HCT116 (cell line): ENCODE data around the gene RAB3GAP2. TPM values are rescaled to one million over a fixed set of nuclear protein-coding genes. Genes with fewer than 3 reads are reported as not detected.

Experiments used
- ATAC-seq: fragments of 200-7000 bp; cut with Tn5 transposase; 2 replicates; pipeline ENCODE4 v1.9.1; 2020; ENCODE audit warnings: mild to moderate bottlenecking, moderate library complexity
- BruUV-seq: library from RNA; stranded (reverse); fragments of 400-500 nt; replicated peaks from 2 replicates; lab custom pipeline; 2021; lab: Mats Ljungman, UMichigan
- CTCF ChIA-PET: fragments of 300-600 bp; sonication (Branson Sonifier 250); formaldehyde crosslinking; loops from one replicate; lab custom pipeline; 2021; ENCODE audit warnings: antibody characterized with exemption; lab: Charles Lee
- POLR2A ChIA-PET: fragments of 300-600, 350-600 bp; sonication (Branson Sonifier 250); formaldehyde crosslinking; loops from one replicate; lab custom pipeline; 2021; ENCODE audit warnings: antibody characterized with exemption; lab: Charles Lee
- RAD21 ChIA-PET, 2 experiments: fragments of 300-600 bp; sonication (Branson Sonifier 250); formaldehyde crosslinking; loops; one replicate each; lab custom pipeline; 2023; ENCODE audit warnings: low total read pairs in 2 of 2; ENCODE audit not compliant: uncharacterized antibody in 2 of 2, unreplicated experiment in 2 of 2, low non-redundant PET in 1 of 2; lab: Charles Lee
- DNase-seq: peaks from one replicate; pipeline ENCODE4 v3.0.0-alpha.2; 2010; ENCODE audit warnings: low read depth, low spot score
- H2AFZ ChIP-seq: fragments of 200-600 bp; shearing (Covaris generic), sonication (generic); 2 replicates; pipeline ENCODE4 v1.6.1; 2017; ENCODE audit warnings: low read depth, mixed run types, mixed read lengths, antibody characterized with exemption, low read length; ENCODE audit not compliant: poor library complexity, severe bottlenecking
- H3K27ac ChIP-seq: 2 replicates; pipeline ENCODE4 v1.5.1; 2012; ENCODE audit warnings: low read depth, low read length
- H3K27me3 ChIP-seq: fragments of 200-600 bp; sonication (generic); 2 replicates; pipeline ENCODE4 v1.6.1; 2016; ENCODE audit warnings: mixed run types, low read length, mixed read lengths; ENCODE audit not compliant: insufficient read depth
- H3K36me3 ChIP-seq, 2 experiments: fragments of 200-500 bp in 1 of 2; fragments of 200-600 bp in 1 of 2; sonication (Bioruptor generic) in 1 of 2; sonication (generic) in 1 of 2; 2 replicates each; pipeline versions ENCODE4 v1.5.1 to v1.6.1; 2014 to 2016; ENCODE audit warnings: low read length in 2 of 2, inconsistent platforms in 1 of 2, mixed read lengths in 1 of 2, mixed run types in 1 of 2; ENCODE audit not compliant: insufficient read depth in 2 of 2, control insufficient read depth in 1 of 2
- H3K4me1 ChIP-seq, 2 experiments: fragments of 200-600 bp in 1 of 2; sonication (generic) in 1 of 2; 2 replicates each; pipeline versions ENCODE4 v1.5.1 to v1.6.1; 2012 to 2017; ENCODE audit warnings: low read length in 2 of 2, inconsistent platforms in 1 of 2, mild to moderate bottlenecking in 1 of 2, mixed read lengths in 1 of 2, mixed run types in 1 of 2, moderate library complexity in 1 of 2; ENCODE audit not compliant: insufficient read depth in 2 of 2, control insufficient read depth in 1 of 2
- H3K4me2 ChIP-seq: fragments of 200-600 bp; sonication (generic); 2 replicates; pipeline ENCODE4 v1.6.1; 2017; ENCODE audit warnings: mixed run types, low read length, mixed read lengths
- H3K4me3 ChIP-seq, 2 experiments: fragments of 200-600 bp in 1 of 2; sonication (generic) in 1 of 2; replicated peaks in 1 of 2; 2 replicates each; pipeline ENCODE4 v1.5.1; 2011 to 2016; ENCODE audit warnings: low read length in 2 of 2, control low read depth in 1 of 2, low read depth in 1 of 2, mild to moderate bottlenecking in 1 of 2, mixed read lengths in 1 of 2, mixed run types in 1 of 2
- H3K79me2 ChIP-seq: fragments of 200-600 bp; sonication (generic); 2 replicates; pipeline ENCODE4 v1.6.1; 2017; ENCODE audit warnings: mild to moderate bottlenecking, mixed run types, low read length, moderate library complexity, mixed read lengths; ENCODE audit not compliant: insufficient read depth
- H3K9ac ChIP-seq: fragments of 200-600 bp; sonication (generic); 2 replicates; pipeline ENCODE4 v1.6.1; 2016; ENCODE audit warnings: low read length, mixed read lengths
- H3K9me2 ChIP-seq: fragments of 200-600 bp; sonication (generic), shearing (Covaris generic); 2 replicates; pipeline ENCODE4 v1.6.1; 2017; ENCODE audit warnings: mixed run types, mild to moderate bottlenecking, moderate library complexity; ENCODE audit not compliant: insufficient read depth
- H3K9me3 ChIP-seq, 2 experiments: fragments of 200-500 bp in 1 of 2; fragments of 200-600 bp in 1 of 2; sonication (Bioruptor generic) in 1 of 2; sonication (generic) in 1 of 2; 2 replicates each; pipeline ENCODE4 v1.6.1; 2014 to 2017; ENCODE audit warnings: low read length in 2 of 2, mixed read lengths in 2 of 2, inconsistent platforms in 1 of 2, low read depth in 1 of 2, mild to moderate bottlenecking in 1 of 2, mixed run types in 1 of 2, moderate library complexity in 1 of 2; ENCODE audit not compliant: control insufficient read depth in 1 of 2, insufficient read depth in 1 of 2
- H4K20me1 ChIP-seq: fragments of 200-600 bp; sonication (generic), shearing (Covaris generic); 2 replicates; pipeline ENCODE4 v1.6.1; 2017; ENCODE audit warnings: mixed run types, mild to moderate bottlenecking, moderate library complexity; ENCODE audit not compliant: insufficient read depth
- ATF3 ChIP-seq: IDR thresholded peaks from 2 replicates; pipeline ENCODE4 v1.6.1; 2012
- CTCF ChIP-seq, 3 experiments: fragments of 200-600 bp in 1 of 3; sonication (generic) in 1 of 3; IDR thresholded peaks in 2 of 3; conservative IDR thresholded peaks in 1 of 3; 2 replicates each; pipeline ENCODE4 v1.5.1; 2012 to 2017; ENCODE audit warnings: low read depth in 2 of 3, low read length in 2 of 3, antibody characterized with exemption in 1 of 3, borderline replicate concordance in 1 of 3, control low read depth in 1 of 3, mild to moderate bottlenecking in 1 of 3, mixed read lengths in 1 of 3, mixed run types in 1 of 3, moderate library complexity in 1 of 3; ENCODE audit not compliant: insufficient read depth in 1 of 3
- EGR1 ChIP-seq: IDR thresholded peaks from 2 replicates; pipeline ENCODE4 v1.6.1; 2012; ENCODE audit warnings: low read depth
- ELF1 ChIP-seq: IDR thresholded peaks from 2 replicates; pipeline ENCODE4 v1.6.1; 2012; ENCODE audit warnings: low read depth, borderline replicate concordance
- EZH2phosphoT487 ChIP-seq: fragments of 200-600 bp; IDR thresholded peaks from 2 replicates; pipeline ENCODE4 v1.6.1; 2018; ENCODE audit warnings: antibody characterized with exemption, borderline replicate concordance
- MAX ChIP-seq: IDR thresholded peaks from 2 replicates; pipeline ENCODE4 v1.6.1; 2012
- POLR2AphosphoS5 ChIP-seq: IDR thresholded peaks from 2 replicates; pipeline ENCODE4 v1.6.1; 2011; ENCODE audit warnings: mild to moderate bottlenecking, low read depth, low read length, moderate library complexity
- RAD21 ChIP-seq: IDR thresholded peaks from 2 replicates; pipeline ENCODE4 v1.6.1; 2012; ENCODE audit warnings: low read depth, mild to moderate bottlenecking
- REST ChIP-seq: IDR thresholded peaks from 2 replicates; pipeline ENCODE4 v1.6.1; 2012; ENCODE audit warnings: low read depth
- SRF ChIP-seq: IDR thresholded peaks from 2 replicates; pipeline ENCODE4 v1.6.1; 2012; ENCODE audit warnings: low read depth
- YY1 ChIP-seq: IDR thresholded peaks from 2 replicates; pipeline ENCODE4 v1.6.1; 2011; ENCODE audit warnings: low read length, low read depth, moderate library complexity, mild to moderate bottlenecking; ENCODE audit not compliant: insufficient replicate concordance; ENCODE audit errors: extremely low read depth
- ZFX ChIP-seq: fragments of 450-650 bp; IDR thresholded peaks from 2 replicates; pipeline ENCODE4 v1.6.1; 2017
- intact Hi-C: fragments of 100-400 bp; cut with micrococcal nuclease; formaldehyde crosslinking; loops from 2 replicates; pipeline ENCODE4 v1.10.0; 2022
- total RNA-seq: library from RNA; stranded (reverse); gene quantifications from one replicate; pipeline ENCODE4 v1.2.1, GENCODE V29; 2021; ENCODE audit not compliant: unreplicated experiment

The RAB3GAP2 gene
- total RNA-seq, 1 experiment from 2014 or later, result 32.5 TPM

- TF ChIP-seq RAD21, result no peak
- no peak for TF ChIP-seq MAX
- TF ChIP-seq EZH2phosphoT487, result no peak
- no peak for TF ChIP-seq CTCF (IDR thresholded peaks at IDR 0.05 in 2 of 3, conservative IDR thresholded peaks at IDR 0.05 in 1 of 3; ENCODE audit: borderline replicate concordance in 1 of 3, insufficient read depth in 1 of 3, low read depth in 2 of 3, low read length in 2 of 3)
- TF ChIP-seq ZFX, result no peak
- TF ChIP-seq REST, result no peak
- TF ChIP-seq POLR2AphosphoS5, result no peak
- TF ChIP-seq EGR1, result no peak
- TF ChIP-seq SRF, result no peak
- no peak for TF ChIP-seq YY1
- TF ChIP-seq ATF3, result no peak
- no peak for TF ChIP-seq ELF1
- H3K9me2 ChIP-seq, result no peaks in the 10 kb centered on the region
- ATAC-seq (peak; percentile 39), DNase-seq (peak; percentile 18)
- peaks cover 53% of the 10 kb centered on the region for H3K79me2 ChIP-seq
- H3K27me3 ChIP-seq, result no peaks in the 10 kb centered on the region
- peak overlapping the region; percentile 75 for H3K27ac ChIP-seq
- RAD21 ChIA-PET, result no interaction called here
- H3K9ac ChIP-seq, result peak overlapping the region; percentile 89
- no peaks in the 10 kb centered on the region for H3K9me3 ChIP-seq
- peak overlapping the region; percentile 74 to 93 for H3K4me3 ChIP-seq
- CTCF ChIA-PET, result interaction anchor here (1.4 to 2.4 kb wide), 2 partner anchors 9 to 25 kb away, joined by 9 read pairs; no protein-coding TSS in a partner anchor
- peaks cover 4 to 17% of the 10 kb centered on the region in 2 experiments; a peak in 3 of 4 replicates for H3K4me1 ChIP-seq
- POLR2A ChIA-PET, result interaction anchor here (0.6 to 1.2 kb wide), 4 partner anchors 9 to 62 kb away, joined by 3 to 5 read pairs (median 4); no protein-coding TSS in a partner anchor
- H4K20me1 ChIP-seq, result no peaks in the 10 kb centered on the region
- H3K4me2 ChIP-seq, result peak overlapping the region; percentile 86
- no TSS peak for BruUV-seq
- peaks cover 5 to 13% of the 10 kb centered on the region in 2 experiments; a peak in 3 of 4 replicates for H3K36me3 ChIP-seq
- H2AFZ ChIP-seq, result no peak overlapping the region
- intact Hi-C loops, result no loop called here
These were observed 577 bp downstream of the RAB3GAP2 start for GRCh38 chr1:220271706-220272046.
